ENCODE measurements around the gene PLA2G15. TPM values are rescaled to one million over a fixed set of nuclear protein-coding genes. Genes with fewer than 3 reads are reported as not detected.

Gene PLA2G15
- polyA plus RNA-seq, 2 of the 4 experiments (the other 2 are of a cell fraction), result 4.8 to 8.7 TPM

- Histone ChIP-seq H3K4me2 (peak overlapping the region; percentile 79; the same call in 2 of the 3 replicates), H3K9me3 (no peaks in the 10 kb centered on the region), H3K4me1 (peaks cover 15% of the 10 kb centered on the region), H3K27ac (peak overlapping the region; percentile 82 to 92; a peak in 5 of 6 replicates), H3K4me3 (no peak overlapping the region)
- DNase-seq (ENCODE audit: low read depth in 1 of 2, low spot score in 1 of 2) (no peak), ATAC-seq (no peak), FAIRE-seq (no peak)
- ChIA-PET CTCF (interaction anchor here (2.9 kb wide), 1 partner anchor 93 kb away, joined by 11 read pairs; no protein-coding TSS in a partner anchor), POLR2A (interaction anchor here (0.5 to 1.8 kb wide), 3 partner anchors 10 to 37 kb away, joined by 4 to 29 read pairs (median 5); partner anchors contain the start of genes PLA2G15 and SLC7A6)
- TF ChIP-seq ZNF302 (CRISPR knock-in tag; IDR thresholded peaks at IDR 0.05) (no peak), ZFP36 (IDR thresholded peaks at IDR 0.05; ENCODE audit: borderline replicate concordance, partially characterized antibody) (no peak), ZC3H11A (IDR thresholded peaks at IDR 0.05) (no peak), MAX (IDR thresholded peaks at IDR 0.05) (no peak), RCOR1 (IDR thresholded peaks at IDR 0.05; ENCODE audit: low read depth, low read length) (no peak), RAD21 (conservative IDR thresholded peaks at IDR 0.05 in 1 of 2, IDR thresholded peaks at IDR 0.05 in 1 of 2) (no peak), TFCP2L1 (CRISPR knock-in tag; IDR thresholded peaks at IDR 0.05) (no peak), NR3C1 (IDR thresholded peaks at IDR 0.05) (no peak)
- 96% methylated on average over 30 of the region's 45 CpGs for WGBS (ENCODE audit: missing lambda C conversion rate)
These were observed 8.9 kb upstream of the PLA2G15 start for GRCh38 chr16:68236137-68236825.

GRCh38 chr16:68236826-68237242 lies 8.3 kb upstream of the PLA2G15 start:
- CTCF ChIA-PET, result interaction anchor here (0.8 to 2.9 kb wide), 3 partner anchors 9 to 146 kb away, joined by 4 to 11 read pairs (median 5); no protein-coding TSS in a partner anchor
- no peaks in the 10 kb centered on the region for H3K9me3 ChIP-seq

More at GRCh38 chr16:68236826-68237242, 8.3 kb upstream of the PLA2G15 start:
- DNase-seq (ENCODE audit: low read depth in 1 of 2, low spot score in 1 of 2) (no peak), ATAC-seq (no peak; a peak in 1 of 6 replicates), FAIRE-seq (no peak)
- H3K4me3 ChIP-seq, result peak overlapping the region; percentile 45
- peak overlapping the region; percentile 79 for H3K4me2 ChIP-seq
- peak overlapping the region; percentile 82 to 92 for H3K27ac ChIP-seq
- POLR2A ChIA-PET, result interaction anchor here (0.5 to 1.8 kb wide), 11 partner anchors 9 to 284 kb away, joined by 3 to 29 read pairs (median 4); partner anchors contain the start of genes NFATC3, PLA2G15, PRMT7 and SLC7A6
- TF ChIP-seq PBX3 (IDR thresholded peaks at IDR 0.05) (no peak), MYC (IDR thresholded peaks at IDR 0.05; ENCODE audit: borderline replicate concordance, low read length) (no peak), CHD2 (IDR thresholded peaks at IDR 0.05; ENCODE audit: low read length, partially characterized antibody) (no peak), REST (IDR thresholded peaks at IDR 0.05) (no peak), SMC3 (IDR thresholded peaks at IDR 0.05) (no peak), HOXB13 (CRISPR knock-in tag; IDR thresholded peaks at IDR 0.05; ENCODE audit: low read depth) (no peak), FOSB (CRISPR knock-in tag; IDR thresholded peaks at IDR 0.05) (no peak), PHF8 (IDR thresholded peaks at IDR 0.05; ENCODE audit: borderline replicate concordance, low read depth) (no peak), TFCP2L1 (CRISPR knock-in tag; IDR thresholded peaks at IDR 0.05) (no peak), MAZ (IDR thresholded peaks at IDR 0.05; ENCODE audit: borderline replicate concordance, low read depth, low read length) (no peak), EP300 (IDR thresholded peaks at IDR 0.05) (no peak), GATA3 (IDR thresholded peaks at IDR 0.05; ENCODE audit: borderline replicate concordance) (no peak), POLR2A (IDR thresholded peaks at IDR 0.05; ENCODE audit: low read length) (no peak), SREBF2 (IDR thresholded peaks at IDR 0.05) (no peak), ELK1 (IDR thresholded peaks at IDR 0.05; ENCODE audit: low read depth, low read length) (no peak), EHF (CRISPR knock-in tag; IDR thresholded peaks at IDR 0.05) (no peak), KDM1A (IDR thresholded peaks at IDR 0.05; ENCODE audit: low read depth) (no peak)
- WGBS (ENCODE audit: missing lambda C conversion rate), result 87% methylated on average over 21 of the region's 21 CpGs
- H3K4me1 ChIP-seq, result peaks cover 15% of the 10 kb centered on the region
